ENCODE results near the gene RCVRN. TPM values are rescaled to one million over a fixed set of nuclear protein-coding genes. Genes with fewer than 3 reads are reported as not detected.

The RCVRN gene
- total and polyA plus RNA-seq, 9 of the 15 experiments (the other 6 are each of a cell fraction or from before 2014, with no cell fraction given), result not detected

DNA sequence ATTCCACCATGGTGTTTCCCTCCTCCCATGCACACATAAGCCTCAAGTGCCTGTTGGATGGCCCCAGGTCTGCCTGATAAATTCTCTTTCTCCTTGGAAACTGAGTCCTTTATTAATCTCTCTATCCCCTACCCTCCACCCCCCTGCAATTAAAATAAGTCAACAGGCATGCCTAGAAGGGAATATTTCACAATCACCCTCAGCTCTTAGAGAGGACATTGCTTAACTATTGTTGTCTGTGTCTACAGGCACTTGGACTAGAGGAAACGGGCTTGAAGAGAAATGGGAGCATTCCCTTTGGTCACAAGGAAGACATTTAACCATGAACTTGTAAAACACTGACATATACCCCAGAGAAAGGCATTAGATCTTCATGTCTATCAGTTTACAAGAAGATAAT is 39.5 kb downstream of the RCVRN start:
- Histone ChIP-seq H3K4me1 (replicated peaks in 1 of 2; ENCODE audit: control insufficient read depth in 2 of 2, insufficient read depth in 2 of 2, low read length in 2 of 2) (no peaks in the 10 kb centered on the region), H3K79me2 (ENCODE audit: control insufficient read depth, insufficient read depth, low read length) (no peaks in the 10 kb centered on the region), H3K4me2 (ENCODE audit: insufficient read depth, low read length) (no peak overlapping the region), H3K27me3 (ENCODE audit: control insufficient read depth in 2 of 2, insufficient read depth in 2 of 2, low read length in 2 of 2) (no peaks in the 10 kb centered on the region), H3K9me3 (replicated peaks; ENCODE audit: control insufficient read depth, insufficient read depth, low read depth, low read length) (no peaks in the 10 kb centered on the region), H3K27ac (ENCODE audit: extremely low read depth, low read depth, low read length) (no peak overlapping the region), H2AFZ (ENCODE audit: low read depth, low read length) (no peak overlapping the region), H3K9me1 (ENCODE audit: control insufficient read depth, insufficient read depth, low read length) (no peaks in the 10 kb centered on the region), H3K36me3 (ENCODE audit: control insufficient read depth, insufficient read depth, low read length) (no peaks in the 10 kb centered on the region), H3K4me3 (no peak overlapping the region), H3K9ac (ENCODE audit: insufficient read depth in 1 of 2, low read depth in 2 of 2, low read length in 2 of 2) (no peak overlapping the region), H4K20me1 (replicated peaks; ENCODE audit: control insufficient read depth, insufficient read depth, low read length) (no peaks in the 10 kb centered on the region)
- ChIA-PET POLR2A (no interaction called here), CTCF (ENCODE audit: low intra/inter-chr PET ratio) (no interaction called here)
- intact Hi-C loops (cut with micrococcal nuclease) (no loop called here), in situ Hi-C loops (cut with MboI) (no loop called here)
- DNase-seq (ENCODE audit: extremely low read depth in 1 of 4, low spot score in 3 of 4) (no peak), FAIRE-seq (no peak), ATAC-seq (no peak)
- no peak for TF ChIP-seq MTA2 (IDR thresholded peaks at IDR 0.05; ENCODE audit: low read depth)
- TF ChIP-seq, protein P1, sequence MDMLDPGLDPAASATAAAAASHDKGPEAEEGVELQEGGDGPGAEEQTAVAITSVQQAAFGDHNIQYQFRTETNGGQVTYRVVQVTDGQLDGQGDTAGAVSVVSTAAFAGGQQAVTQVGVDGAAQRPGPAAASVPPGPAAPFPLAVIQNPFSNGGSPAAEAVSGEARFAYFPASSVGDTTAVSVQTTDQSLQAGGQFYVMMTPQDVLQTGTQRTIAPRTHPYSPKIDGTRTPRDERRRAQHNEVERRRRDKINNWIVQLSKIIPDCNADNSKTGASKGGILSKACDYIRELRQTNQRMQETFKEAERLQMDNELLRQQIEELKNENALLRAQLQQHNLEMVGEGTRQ (CRISPR knock-in tag; IDR thresholded peaks at IDR 0.05), result no peak
- no peak for TF ChIP-seq RBM39 (optimal IDR thresholded peaks at IDR 0.05; ENCODE audit: low read depth, low read length)
- TF ChIP-seq ASH1L (IDR thresholded peaks at IDR 0.05; ENCODE audit: borderline replicate concordance, low read depth, partially characterized antibody), result no peak
- no peak for TF ChIP-seq SMAD2 (IDR thresholded peaks at IDR 0.05; ENCODE audit: low read depth, low read length)
- TF ChIP-seq E2F5 (CRISPR knock-in tag; IDR thresholded peaks at IDR 0.05), result no peak
- TF ChIP-seq EP400 (IDR thresholded peaks at IDR 0.05), result no peak
- TF ChIP-seq ZFX (CRISPR knock-in tag; IDR thresholded peaks at IDR 0.05), result no peak
- no peak for TF ChIP-seq USF1 (CRISPR knock-in tag; IDR thresholded peaks at IDR 0.05)
- TF ChIP-seq DDX20 (tag; IDR thresholded peaks at IDR 0.05; ENCODE audit: low read depth), result no peak
- TF ChIP-seq THRB (CRISPR knock-in tag; conservative IDR thresholded peaks at IDR 0.05), result no peak
- TF ChIP-seq ZNF644 (tag; IDR thresholded peaks at IDR 0.05; ENCODE audit: low read depth), result no peak
- no peak for TF ChIP-seq DNMT1 (IDR thresholded peaks at IDR 0.05)
- TF ChIP-seq RBM15 (IDR thresholded peaks at IDR 0.05; ENCODE audit: insufficient read depth, low read length), result no peak
- no TSS peak for BruUV-seq (replicated peaks)
- 0% methylated on average over 1 of the region's 1 CpG for WGBS (ENCODE audit: insufficient coverage, low coverage, missing lambda C conversion rate)

Measured in K562 (cell line).